Fibroblast of gingiva (primary cell): ENCODE results near the gene FLNB.
A peak's percentile ranks its signal among the peaks of the same experiment; 100 is the strongest.

Experiments used
- DNase-seq: peaks from one replicate; pipeline ENCODE4 v3.0.0-alpha.2; 2011; ENCODE audit warnings: low read depth

FLNB gene

DNA sequence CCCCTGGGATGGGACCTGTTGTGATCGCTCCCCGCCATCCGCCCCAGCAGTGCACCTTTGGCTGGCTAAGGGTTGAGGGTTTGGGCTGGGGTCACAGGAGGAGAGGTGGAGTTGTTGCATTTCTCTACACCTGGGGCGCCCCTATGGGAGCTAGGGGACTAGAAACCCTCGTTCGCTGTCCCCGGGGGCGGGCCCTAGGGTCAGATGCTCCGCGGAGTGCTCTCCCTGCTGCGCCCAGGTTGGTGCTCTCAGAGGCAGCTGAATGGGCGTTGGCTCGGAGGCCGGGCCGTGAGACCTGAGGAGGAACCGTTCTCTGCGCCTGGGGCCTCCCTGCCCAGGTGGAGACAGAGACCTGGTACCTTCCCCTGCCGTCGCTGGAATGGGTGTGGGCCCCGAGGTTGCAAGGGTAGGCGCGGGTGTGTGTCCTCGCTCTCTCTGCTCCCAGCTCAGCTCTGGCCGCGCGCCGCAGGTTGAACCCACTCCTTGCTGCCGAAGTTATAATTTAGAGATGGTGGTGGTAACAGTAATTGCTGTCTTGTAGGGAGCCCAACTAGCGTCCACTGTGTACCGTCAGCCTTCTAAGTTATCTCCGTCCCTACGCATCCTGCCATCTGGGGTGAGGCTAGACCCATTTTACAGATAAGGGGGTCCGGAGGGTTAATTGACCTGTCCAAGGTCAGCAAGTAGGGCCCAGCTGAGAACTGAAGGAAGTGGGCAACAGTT, 965 bp downstream of the FLNB start:
- DNase-seq, result no peak

DNA sequence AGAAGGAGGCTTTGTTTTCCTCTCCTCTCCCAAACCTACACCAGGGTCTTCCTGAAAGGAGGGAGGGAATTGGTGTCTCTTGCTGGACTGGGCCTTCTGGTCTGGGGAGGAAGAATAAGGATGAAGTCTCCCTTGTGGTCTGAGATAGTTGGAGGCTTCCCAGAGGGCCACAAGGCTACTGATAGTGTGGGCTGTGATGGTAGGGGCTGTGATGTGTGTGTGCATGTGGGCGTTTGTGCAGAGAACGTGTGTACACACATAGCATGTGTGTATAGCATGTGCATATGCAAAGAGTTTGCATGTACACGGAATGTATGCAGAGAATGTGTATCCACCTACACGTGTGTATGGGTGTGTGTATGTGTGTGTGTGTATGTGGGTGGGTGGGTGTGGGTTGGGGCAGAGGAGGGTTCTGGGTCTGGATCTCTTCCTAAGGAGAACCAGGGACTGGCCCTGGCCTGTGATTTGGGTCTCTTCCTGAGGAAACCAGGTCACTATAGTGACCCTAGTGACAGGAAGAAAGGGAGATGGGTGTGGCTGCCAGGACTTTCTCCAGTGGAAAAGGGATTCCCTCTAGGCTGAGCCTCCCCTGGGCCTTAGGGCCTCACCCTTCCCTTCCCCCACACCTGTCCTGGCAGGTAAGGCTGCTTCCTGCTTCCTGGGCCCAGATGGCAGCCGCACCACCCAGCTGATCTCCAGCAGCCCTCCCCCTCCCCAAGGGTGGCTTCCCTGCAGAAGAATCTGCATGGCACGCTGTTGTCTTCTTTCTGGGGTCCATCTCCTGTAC, 1.7 kb downstream of the FLNB start:
- no peak for DNase-seq

DNA sequence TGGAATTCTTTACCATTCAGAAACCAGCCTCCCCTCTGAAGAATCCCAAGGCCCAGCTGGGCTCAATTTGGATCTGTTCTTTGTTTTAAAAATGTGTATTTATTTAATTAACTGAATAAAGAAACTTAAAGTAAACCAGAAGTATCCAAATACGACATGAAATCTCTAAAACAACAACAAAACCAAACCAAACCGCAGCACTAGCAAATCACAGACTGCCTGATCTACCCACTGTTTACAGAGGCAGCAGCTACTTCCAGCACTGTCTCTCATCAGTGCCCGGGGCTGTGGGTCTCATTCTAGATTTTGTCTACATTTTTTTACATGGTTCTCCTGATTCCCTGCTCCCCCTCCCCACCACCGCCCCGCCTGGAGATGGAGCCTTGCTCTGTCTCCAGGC, 2.3 kb downstream of the FLNB start:
- peak; percentile 81 for DNase-seq

DNA sequence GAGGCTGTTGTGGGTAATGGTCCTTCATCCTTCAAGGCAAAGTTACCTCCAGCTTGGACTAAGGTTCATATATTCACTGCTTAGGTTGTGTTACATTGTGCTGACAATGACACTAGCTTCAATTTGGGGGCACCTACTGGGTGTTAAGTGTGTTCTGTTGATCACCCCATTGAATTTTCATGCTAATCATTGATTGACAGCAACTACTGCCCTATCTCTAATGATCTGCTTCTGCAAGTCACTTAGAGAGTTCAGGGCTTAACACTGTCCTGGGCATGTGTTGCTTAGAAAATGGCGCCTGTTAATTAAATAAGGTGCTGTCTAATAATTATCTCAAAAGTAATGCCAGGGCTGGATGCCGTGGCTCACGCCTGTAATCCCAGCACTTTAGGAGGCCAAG, 3.4 kb downstream of the FLNB start:
- no peak for DNase-seq

DNA sequence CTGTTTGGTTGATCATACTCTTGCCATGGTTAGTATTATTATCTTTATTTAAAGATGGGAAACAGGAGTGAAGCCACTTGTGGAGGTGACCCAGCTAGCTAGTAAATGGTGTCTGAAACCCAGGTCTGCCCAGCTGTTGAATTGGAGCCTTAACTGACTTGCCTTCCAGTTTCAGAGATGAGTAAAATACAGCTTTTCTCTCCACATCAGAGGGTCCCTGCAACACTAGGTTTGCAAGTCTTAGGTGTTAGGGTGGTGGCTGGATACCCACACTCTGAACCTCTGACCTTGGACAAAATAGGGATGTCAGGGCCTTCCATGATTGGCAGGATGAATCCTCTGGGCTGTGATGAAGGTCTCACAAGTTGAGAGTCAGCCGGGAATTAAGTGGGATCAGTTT, 4.1 kb downstream of the FLNB start:
- no peak for DNase-seq

DNA sequence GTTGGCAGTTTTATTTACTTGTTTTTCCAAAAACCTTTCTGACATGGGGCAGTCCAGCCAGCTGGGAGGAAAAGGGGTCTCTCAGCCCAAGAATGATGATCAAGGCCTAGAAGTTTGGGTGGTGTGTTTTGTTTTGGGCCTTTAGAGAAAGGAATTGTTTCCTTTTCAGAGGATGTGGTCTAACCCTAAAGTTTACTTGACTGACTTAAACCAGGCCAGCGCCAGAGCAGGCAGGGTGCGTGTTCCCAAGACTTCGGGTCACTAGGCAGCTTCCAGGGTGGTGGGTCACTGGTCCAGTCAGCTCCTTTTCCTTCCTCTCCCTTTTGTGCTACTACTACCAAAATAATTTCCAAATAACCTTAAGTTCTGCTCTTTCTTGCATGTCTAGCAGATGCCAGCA, 4.9 kb downstream of the FLNB start:
- no peak for DNase-seq

DNA sequence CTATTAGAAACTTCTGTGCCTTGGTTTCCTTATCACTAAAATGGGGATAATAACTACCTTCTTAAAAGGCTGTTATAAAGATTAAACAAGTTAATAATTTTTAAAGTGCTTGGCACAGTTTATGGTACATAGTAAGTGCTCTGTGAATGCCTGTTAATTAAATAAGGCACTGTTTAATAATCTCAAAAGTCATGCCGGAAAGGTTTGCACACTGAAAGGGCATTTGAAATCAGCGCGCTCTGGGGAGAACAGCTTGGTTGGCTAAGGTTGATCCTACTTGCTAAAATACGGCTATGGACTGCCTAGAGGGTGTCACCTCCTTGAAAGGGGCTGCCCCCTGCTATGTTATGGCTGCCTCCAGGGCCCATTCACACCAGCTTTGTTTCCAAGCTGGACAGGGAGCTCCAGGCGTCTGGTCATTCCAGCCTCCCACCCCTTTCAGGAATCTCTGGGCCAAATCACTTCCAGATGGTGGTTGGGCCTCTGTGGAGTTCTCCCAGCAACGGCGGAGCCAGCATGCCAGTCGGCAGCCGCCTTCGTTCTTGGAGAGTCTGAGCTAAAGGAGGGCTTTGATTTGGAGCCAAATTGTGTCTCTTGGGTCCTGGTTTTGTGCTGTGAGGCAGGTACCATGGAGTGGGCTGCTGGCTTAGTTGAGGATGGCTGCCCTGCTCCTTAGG, 5.9 kb downstream of the FLNB start:
- DNase-seq, result peak; percentile 96

DNA sequence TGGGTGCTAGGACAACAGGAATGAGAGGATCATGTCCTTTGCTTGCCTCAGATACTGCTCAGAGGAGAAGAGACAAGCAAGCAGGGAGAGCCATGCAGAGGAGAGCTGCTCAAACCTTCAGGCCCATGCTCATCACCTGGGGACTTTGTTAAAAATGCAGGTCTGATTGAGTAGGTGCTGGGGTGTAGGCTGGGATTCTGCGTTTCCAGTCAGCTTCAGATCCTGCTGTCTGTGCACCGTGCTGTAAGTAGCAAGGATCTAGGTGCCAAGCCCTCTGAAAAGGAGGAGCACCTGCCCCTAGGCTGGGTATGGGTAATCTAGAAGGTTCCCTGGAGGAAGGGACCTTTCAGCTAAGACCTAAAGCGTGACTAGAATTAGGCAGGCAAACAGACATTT, 7.3 kb downstream of the FLNB start:
- DNase-seq, result no peak

DNA sequence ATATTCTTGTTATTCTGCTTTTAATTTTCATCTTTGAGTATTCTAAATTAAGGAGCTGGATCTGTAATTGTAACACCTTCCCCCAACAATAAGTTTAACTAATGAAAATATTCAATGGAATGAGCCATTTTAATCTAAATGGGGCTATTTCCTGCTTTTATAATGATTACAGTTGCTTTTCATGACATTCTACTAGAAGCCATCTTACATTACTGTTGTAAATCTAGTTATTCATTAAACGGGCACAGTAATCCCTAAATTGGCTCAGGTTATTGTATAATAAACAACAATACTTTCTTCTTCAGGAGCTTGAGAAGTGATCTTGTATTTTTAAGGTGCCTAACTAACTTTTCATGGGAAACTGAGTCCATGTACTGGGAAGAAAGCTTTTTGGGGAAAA, 8.5 kb downstream of the FLNB start:
- DNase-seq, result no peak

DNA sequence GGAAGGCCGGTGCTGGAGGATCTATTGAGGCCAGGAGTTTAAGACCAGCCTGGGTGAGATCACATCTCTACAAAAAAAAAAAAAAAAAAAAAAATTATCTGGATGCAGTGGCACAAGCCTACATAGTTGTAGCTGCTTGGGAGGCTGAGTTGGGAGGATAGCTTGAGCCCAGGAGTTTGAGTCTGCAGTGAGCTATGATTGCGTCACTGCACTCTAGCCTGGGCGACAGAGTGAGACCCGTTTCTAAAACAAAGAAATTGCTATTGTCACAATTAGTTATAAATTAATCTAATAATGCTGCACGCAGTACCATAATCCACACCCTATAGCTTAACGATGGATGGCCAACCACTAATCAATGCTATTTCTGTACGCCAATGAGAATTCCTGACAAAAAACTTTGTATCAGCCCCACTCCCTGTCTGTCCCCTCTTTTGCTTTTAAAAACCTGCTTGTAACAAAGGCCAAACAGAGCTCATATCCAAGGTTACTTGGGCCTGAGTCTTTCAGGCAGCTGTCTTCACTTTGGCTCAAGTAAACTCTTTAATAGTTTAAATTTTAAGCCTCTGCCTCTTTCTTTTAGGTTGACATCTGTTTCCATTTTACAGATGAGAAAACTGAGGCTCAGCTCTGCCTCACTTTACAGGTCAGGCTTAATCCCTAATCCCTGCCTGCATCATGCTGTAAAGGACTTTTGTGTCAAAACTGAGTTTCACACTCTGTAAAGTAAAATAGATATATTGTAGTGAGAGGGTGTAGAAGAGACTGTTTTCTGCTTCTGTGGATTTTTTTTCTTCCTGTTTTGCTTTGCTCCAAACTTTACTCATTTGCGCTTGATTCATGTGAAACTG, 10.9 kb downstream of the FLNB start:
- no peak for DNase-seq

DNA sequence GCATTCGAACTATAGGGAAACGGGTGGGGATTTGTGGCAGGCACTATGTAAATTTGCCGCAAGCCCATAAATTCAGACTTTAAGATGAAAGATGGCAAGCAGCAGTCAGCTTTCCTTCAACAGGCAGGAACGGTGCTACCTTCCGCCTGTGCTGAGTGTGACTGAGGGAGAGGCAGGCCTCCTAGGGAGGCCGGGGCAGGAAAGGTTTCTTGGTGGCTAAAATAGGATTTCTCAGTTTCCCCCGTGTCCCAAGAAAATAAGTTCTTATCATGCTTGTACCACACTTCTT, 12.5 kb downstream of the FLNB start:
- no peak for DNase-seq

DNA sequence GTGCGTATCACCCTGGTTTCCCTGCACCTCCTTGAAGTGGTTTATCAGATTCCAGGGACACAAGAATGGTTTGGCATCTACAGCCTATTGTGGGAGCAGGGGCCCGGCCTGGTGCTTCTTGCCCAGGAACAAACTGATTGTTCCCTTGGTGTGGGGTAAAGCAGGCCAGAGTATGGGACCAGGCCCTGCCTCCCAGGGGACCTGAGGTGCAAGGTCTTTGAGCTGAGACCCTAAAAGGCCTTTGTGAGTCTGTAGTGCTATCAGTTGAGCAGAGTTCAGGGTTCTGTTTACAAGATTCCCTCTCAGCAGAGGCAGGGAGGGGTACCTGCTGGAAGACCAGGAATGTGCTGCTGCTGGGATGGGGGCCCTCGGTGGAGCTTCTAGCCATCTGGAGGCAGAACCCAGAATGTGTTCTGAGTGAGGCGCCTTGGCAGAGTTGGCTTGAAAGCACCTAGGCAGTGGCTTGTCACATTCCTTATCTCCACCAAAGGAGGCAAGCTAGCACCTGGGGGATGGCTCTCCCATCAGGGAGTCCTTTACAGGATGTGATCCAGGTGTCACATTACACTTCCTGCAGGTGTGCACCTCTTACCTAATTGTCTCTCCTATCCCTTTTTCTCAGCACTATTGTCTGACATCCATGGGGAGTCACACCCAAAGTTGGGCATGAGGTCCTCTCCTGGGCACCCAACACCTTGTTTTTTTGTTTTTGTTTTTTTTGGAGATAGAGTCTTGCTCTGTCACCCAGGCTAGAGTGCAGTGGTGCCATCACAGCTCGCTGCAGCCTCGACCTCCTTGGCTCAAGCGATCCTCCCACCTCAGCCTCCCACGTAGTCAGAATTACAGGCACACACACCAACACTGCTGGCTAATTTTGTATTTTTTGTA, 13.1 kb downstream of the FLNB start:
- DNase-seq, result no peak

DNA sequence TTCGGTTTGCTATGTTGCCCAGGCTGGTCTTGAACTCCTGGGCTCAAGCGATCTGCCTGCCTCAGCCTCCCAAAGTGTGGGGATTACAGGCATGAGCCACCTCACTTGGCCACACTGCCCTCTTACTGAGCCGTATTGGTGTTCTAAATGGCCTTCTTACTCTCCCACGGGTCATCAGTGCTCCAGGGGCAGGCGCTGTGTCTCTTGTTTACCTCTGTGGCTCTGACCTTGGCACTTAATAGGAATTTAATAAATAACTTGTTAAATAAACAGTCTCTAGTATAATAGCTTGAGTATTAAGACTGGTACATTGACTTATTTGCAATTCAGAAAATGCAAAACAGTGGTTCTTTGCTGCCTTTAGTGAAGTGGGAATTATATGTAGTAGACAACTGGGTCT, 13.7 kb downstream of the FLNB start:
- DNase-seq, result no peak

DNA sequence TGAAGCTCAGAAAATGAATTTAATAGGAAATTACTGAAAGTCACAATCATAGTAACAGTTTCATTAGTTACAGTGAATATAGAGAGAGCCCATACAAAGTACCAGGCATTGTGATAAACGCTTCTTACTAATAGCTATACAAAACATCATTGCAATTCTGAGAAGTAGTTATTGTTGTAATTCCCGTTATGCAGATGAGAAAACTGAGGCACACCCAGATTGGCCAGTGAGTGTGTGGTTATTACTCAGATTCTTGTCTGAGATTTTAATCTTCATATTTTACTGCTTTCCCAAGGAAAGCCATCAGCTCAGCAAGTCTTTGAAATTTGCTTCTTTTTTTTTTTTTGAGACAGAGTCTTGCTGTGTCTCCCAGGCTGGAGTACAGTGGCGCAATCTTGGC, 14.3 kb downstream of the FLNB start:
- DNase-seq, result no peak

DNA sequence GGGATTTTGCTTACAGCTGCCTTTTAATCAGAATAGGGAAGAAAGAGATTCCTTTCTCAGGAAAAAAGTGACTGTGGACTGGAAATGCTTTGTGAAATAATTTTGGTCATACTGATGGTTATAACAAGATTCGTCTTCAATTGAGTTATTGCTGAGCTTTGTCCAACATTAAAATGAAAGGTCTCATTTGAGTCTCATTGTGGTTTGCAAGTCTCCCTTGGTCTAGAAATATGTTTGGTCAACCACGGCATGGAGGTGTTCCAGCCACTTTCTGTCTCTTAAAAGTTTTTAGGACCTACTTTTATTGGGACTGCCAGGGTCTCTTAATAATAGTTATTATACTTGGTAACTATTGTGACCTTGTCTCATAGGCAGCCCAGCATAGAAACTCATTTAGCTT, 15.3 kb downstream of the FLNB start:
- no peak for DNase-seq

DNA sequence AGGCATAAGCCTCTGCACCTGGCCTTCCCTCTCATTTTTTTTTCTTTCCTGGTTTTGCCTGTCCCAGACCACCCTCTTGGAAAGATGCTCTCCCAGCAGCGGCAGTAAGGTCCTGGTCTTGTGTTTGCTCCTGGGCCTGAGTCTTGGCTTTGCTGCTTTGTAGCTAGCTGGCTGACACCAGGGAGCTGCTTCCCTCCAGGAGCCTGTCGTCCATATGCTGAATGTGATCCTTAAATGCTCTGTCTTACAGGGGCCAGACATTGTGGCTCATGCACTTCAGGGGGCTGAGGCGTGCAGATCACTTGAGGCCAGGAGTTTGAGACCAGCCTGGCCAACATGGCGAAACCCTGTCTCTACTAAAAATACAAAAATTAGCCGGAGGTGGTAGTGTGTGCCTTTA, 17.2 kb downstream of the FLNB start:
- DNase-seq, result no peak

DNA sequence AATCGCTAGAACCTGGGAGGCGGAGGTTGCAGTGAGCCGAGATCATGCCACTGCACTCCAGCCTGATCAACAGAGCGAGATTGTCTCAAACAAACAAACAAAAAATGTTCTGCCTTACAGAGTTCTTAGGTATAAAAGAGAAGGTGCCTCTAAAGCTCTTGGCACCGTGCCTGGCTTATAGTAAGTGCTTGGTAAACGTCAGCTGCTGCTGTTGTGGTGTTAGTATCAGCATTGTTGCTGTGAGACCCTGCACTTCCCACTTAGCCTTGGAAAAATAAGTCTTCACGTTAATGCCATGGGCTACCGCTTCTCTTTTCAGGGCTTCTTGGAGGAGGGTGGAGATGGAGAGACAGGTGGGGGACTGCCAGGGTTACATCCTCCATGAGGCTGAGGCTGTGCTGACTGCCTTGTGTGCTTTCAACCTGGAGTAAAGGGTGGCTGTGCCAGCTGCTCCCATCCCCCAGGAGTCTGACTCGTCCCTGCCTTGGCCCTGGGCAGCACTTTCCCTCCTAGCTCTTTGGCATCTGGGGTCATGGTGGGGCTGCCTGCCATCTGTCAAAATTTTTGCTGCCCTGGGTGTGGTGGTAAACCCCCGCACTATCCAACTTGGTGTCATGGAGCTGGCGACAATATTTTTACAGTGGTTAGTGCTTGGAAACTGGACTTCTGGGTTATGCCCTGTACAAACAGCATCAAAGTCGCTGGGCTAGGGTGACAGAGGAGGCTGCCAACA, 17.8 kb downstream of the FLNB start:
- no peak for DNase-seq

DNA sequence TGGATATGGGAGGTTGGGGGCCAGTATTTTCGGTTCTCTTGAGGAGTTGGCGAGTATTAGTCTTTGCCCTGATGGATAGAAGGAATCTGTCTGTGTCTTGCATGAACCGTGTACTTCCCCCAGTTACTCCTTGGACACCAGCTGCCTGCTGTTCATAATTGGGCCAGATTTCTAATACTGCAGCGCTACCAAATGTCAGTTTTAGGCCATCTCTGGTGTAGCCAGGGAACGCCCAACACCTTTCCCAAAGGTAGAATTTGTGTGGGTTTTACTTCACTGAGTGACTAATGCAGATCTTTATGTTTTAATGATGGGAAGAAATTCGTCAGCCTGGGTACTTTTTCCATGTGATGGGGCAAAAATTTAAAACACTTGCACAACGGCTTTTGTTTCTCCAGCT, 18.4 kb downstream of the FLNB start:
- no peak for DNase-seq

DNA sequence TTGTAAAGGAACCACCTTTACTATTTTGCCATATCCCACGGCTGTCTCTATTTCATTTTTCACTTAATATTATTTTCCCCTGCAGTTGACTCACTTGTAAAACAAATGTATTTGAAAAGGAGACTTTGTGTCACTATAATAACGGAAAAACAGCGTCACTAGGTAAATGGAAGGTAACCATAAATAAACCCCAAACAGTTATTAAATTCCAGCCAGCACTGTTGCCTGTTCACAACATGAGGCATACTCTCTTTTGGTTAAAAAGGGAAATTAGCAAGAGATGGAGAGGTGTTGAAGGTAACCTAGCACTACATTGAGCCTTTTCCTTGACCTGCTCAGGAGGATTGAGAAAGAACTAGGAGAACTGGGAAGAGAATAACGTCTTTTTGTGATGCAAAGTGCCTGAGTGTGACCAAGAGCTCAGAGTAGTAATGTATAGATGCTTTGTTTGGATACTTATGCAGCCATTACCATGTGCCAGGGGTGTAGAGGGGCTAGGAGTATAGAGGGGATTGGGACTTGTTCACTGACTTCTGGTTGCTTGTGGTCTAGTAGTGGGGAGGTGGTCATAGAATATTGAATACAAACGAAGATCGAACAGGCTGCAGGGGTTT, 19.6 kb downstream of the FLNB start:
- DNase-seq, result no peak

DNA sequence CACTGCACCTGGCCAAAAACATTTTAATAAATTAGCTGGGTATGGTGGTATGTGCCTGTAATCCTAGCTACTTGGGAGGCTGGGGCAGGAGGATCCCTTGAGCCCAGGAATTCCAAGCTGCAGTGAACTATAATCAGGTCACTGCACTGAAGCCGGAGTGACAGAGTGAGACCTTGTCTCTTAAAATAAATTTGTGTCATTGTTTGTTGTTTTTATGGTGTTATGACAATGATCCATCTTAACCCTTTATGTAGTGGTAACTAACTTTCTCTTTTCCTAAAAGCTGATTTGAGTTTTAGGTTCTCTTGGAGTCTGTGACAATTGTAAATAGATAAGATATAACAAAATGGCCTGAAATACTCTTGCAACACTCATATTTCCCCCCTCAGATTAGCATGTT, 20.7 kb downstream of the FLNB start:
- DNase-seq, result no peak
